Kidney glomerular epithelial cell (primary cell): Measurements from ENCODE around the gene ZNHIT3.
A peak's percentile ranks its signal among the peaks of the same experiment; 100 is the strongest.
"Not testable (repeated sequence)": the region's sequence is repeated elsewhere in the genome, so short reads cannot be mapped to it uniquely, and the experiment has no call there.

Source experiments
- DNase-seq: peaks from one replicate; lab custom pipeline; 2025; lab: John Stamatoyannopoulos, UW

Gene ZNHIT3

DNA sequence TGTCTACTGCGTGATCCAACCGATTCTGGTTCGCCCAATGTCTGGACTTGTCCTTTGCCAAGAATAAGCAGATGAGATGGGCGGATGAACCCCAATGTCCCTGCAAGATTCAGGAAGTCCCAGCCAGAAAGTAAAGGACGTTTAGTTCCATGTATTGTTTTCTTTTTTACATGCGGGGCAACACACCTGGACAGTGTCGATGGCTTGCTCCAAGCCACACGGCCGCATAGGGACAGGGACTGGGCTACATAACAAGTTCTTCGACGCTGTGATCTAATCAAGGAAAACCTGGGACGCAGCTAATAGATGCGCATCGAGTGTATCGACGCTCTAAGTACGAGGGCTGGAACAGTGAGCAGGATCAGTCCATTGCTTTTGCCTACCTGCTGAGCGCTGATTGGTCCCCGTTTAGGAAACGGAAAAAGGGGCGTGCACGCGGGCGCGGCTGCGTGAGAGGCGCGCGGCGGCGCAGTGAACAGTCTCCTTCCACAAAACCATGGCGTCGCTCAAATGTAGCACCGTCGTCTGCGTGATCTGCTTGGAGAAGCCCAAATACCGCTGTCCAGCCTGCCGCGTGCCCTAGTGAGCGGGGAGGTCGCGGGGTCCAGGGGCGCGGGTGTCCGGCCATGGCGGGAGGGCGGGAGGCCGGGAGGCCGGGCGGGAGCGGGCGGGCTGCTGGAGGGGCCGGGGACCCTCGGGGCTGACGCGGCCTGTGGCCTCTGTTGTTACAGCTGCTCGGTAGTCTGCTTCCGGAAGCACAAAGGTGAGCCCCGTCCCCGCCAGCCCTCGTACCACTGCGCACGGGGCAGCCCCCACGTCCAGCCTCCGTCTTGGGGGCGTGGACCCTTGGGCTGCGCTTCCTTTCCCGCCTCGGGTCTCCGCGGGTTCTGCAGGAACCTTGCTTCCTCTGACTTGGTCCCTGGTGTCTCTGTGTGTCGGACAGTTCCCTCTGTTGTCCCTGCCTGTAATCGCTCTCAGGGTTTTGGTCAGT, at the start of gene ZNHIT3:
ZNHIT3 (plus strand) TSS at position 478 of the 991 bp plus-strand sequence; CDS start at position 497, 19 bp downstream.
- peak; percentile 86 for DNase-seq

DNA sequence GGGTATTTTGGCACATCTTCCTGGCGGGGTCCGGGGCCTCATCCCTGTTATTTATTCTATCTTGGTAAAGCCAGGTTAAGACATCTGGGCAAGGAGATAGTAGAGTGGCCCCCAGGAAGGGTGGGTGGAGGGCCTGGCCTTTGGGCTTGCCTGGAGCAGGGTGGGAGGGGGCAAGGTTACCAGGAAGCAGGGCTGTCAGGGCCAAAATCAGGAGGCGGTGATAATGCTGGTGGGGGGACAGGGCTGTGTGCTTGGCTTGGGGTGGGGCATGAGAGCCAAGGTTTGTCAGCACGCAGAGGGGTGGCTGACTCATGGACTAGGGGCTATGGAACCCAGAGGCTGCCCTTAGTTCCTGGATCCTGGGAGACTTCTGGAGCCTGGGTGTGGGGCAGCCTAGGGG, 44.7 kb upstream of the ZNHIT3 start:
- DNase-seq, result not testable (repeated sequence)

DNA sequence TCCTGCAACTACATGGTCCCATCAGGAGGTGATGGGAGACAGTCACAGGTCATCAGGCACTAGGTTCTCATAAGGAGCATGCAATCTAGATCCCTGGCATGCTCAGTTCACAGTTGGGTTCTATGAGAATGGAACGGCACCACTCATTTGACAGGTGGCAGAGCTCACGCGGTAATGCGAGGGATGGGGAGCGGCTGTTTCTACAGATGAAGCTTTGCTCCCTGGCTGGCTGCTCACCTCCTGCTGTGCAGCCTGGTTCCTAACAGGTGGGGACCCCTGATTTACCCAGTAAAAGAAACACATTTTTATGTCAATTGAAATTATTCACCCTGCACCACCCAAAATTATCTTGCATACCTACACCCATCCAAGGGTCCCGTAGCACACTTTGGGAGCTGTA, 42.7 kb upstream of the ZNHIT3 start:
- DNase-seq, result no peak

DNA sequence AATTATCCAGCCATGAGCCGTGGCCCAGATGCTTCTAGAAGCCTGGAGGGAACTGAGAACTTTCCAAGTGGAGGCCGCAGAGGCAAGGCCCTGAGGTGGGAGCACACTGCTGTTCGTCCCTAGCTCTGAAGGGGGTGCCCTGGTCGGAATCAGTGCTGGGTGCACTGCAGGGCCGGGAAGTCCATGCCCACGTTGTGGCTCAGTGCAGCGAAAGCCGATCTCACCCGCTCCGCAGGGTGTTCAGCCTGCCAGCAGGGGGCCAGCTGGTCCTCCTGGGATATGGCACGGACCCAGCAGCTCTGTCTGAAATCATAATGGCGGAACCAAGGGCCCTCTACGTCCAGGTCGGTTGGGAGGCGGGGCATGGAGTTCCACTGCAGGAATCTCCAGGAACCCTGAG, 36.5 kb upstream of the ZNHIT3 start:
- not testable (repeated sequence) for DNase-seq

DNA sequence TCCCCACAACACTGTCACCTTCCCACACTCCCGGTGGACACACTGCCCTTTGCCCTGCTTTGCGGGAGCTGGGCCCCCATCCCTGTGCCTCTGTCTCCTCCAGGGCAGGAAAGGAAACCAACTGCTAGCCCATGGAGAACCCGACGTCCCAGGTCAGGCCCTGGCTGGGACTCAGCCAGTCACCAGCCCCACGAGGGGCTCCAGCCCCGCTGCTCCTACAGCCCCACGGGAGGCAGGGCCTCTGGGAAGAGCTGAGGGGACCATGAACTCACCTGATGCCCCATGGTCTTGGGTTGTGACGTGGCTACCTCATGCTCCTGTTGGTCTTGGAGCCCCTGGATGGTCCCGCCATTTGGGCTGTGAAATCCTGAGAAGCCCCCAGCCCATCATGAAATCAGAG, 33.6 kb upstream of the ZNHIT3 start:
- not testable (repeated sequence) for DNase-seq

DNA sequence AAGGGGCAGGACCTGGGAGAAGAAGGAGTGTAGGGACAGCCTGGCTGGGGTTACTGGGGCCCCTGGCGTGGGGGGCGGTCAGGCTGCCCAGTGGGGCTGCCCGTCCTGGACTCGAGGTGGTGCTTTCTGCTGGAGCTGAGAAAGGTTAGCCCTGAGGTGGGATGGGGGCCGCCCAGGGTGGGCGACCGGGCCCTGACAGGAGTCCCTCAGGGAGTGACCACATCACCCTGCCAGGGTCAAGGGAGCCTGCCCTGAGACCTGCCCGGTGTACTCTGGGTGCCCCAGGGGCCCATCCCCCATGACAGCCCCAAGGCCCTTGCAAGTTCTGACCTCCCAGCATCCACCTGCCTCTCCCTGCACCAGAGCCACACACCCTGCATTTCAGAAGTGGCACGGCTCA, 28.8 kb upstream of the ZNHIT3 start:
- not testable (repeated sequence) for DNase-seq

DNA sequence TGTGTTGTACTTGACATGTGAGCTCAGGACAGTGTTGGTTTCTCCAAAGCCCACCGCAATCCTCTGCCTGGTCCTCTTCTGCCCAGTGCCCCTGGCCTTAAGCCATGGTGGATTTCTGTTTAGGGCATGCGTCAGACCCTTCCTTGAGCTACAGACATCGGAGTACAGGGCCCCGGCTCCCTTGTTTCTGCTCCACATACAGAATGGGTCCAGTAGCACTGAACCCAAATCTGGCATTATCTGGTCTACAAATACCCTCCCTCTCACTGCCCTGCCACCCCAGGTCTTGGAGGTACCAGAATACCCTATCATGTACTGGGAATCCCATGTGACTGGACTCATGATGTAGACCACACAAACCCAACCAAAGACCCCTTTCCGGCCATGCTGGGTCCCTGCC, 27.4 kb upstream of the ZNHIT3 start:
- DNase-seq, result no peak

DNA sequence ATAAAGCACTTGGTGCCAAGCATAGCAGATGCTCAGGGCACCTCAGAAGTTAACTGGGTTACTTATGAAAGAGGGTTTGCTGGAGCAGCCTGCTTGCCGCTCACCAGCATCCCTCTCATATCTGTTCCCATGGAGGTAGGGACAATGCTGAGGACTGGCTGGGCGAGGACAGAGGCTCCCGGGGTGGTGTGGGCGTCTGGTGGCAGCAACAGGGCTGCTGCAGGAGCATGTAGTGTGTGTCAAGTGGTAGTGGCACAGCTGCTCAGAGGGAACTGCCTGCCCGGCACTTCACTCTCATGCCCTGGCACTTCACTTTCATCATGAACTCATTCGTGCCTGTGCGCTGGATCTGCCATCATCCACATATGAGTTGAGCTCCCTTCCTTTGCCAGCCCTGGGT, 26.9 kb upstream of the ZNHIT3 start:
- DNase-seq, result no peak

DNA sequence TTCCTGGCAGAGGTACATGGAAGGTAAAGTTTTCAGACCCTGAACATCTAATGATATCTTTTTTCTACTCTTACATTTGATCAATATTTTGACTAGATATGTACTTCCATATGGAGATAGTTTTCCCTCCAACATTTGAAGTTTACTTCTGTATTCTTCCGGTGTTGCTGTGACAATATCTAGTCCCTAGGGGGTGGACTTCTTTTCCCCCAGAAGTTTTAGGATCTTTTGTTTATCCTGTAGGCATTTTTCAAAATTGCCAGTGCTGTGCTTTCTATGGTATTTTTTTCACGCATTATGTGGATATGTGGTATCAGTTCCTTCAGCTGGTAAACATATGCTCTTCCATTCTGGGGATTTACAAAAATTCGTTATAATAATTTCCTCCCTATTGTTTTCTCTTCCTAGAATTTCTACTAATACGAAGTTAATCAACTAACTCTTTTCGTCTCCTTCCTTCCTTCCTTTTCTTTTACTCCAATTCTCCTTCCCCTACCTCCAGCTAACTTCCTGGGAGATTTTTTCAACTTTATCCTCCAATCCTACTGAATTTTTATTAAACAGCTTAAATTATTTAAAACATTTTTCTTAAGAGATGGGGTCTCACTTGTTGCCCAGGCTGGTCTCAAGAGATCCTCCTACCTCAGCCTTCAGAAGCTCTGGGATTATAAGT, 26.1 kb upstream of the ZNHIT3 start:
- no peak for DNase-seq

DNA sequence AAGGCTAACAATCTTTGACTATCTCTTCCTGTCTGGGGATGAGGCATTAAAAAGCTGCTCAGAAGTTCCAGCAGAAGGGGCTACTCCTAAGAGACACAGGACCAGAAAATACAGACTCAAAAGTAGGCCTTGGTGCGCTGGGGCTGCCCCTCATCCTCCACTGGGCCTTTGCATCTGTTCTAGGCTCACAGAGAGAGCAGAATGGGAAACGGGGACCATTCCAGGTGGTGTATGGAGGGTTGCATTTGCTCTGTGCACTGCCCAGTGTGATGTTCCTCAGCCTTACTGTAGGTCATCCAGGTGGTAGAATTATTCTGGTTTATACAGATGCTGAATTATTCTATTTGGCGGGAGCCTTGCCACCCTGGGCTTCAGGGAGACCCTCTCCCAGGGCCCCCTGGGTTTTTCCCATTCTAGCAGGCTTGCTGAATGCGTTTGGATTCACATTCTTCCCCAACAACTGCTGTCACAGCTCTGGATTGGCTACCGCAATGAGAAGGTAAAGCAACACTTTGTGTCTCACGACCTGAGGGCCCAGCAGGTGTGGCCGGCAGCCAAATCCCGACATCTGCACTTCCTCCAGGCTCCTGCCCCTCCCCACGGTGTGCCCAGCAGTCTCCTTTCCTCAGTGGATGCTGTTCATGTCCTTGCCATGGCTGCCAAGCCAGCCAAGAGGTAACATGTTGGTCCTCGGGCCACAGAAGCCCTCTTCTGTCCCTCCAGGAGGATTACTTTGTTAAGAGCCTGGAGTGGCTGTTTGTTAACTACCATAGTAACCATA, 25.0 kb upstream of the ZNHIT3 start:
- no peak for DNase-seq

DNA sequence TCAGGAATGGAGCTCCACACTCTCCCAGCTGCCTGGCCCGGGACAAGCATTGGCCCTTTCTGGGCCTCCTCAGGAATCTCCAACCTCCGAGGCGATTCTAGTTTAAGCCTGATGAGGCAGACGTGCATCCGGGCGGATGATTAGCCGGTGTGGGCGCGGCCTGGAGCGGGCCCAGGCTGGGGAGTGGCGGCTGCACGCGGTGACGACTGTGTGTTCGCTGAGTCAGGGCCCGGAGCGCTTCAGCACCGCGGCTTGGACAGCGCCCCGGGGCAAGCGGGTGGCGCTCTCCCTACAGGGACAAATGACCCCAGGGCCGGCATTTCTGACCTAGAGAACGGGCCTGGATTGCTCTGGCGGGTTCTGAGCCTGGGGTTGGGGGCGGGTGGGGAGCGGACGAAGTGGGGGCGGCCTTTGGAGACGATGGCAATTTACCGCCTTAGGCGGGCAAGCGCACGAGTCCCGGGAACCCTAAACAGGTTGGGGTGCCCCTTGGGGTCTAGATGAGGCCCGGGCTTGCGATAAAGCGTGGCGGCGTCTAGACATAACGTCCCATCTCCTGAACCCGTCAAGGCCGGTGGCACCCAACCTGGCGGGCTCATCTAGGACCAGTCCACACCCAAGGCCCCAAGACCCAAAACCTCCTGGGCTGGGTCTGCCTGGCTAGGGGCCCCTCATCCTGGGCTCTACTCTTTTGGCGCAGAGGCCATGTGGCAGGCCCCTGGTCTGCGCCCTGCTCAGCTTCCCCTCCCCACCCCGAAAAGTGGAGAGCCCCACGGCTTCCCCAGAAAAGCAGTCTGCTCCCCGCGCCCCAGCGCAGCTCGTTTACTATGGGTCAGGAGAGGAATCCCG, 22.3 kb upstream of the ZNHIT3 start:
- peak; percentile 57 for DNase-seq

DNA sequence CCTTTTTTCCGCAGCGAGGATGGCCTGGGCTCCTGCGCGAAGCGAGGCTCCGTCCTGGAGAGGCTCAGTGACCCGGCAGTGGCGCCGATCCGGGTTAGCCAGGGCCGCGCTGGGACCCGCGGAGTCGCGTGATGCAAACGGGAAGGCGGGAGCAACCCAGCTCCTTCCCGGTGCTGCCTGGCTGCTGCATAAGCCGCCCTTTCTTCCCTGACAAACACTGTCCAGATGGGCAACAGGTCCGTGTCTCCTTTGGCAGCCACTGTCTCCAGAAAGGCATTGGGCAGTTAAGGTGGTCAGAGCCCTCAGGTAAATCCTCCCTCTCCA, 21.8 kb upstream of the ZNHIT3 start:
- no peak for DNase-seq

DNA sequence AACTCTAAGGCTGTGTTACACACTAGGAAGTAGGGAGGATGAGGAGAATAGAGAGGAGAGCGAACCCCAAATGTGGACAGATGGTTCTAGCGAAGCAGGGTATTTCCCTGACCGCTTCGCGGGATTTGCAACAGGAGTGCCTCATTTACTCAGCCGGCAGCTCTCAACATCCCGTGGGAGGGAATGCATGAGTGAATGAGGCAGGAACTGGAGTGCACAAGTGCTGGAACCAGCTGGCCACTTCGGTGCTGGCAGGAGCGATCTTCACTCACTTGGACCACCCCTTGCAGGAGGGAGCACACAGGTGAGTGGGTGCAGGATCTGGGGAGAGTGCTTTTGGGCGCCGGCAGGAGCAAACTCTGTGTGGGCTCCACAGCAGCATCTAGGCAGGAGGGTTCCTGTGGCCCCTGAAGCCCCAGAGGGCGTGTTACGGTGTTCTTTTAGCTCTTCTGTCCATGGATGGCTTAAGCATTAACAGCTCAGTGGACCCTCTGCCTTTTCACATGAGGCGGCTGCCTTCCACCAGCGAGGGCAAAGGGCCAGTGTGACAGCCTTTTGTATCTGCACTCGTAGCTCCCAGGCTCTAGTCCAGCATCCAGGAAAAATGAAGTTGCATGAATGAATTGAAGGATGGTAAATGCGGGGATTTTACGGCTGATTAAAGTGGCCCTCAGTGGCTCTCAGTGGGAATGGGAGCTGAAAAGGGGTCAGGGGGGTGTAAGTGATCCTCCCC, 17.4 kb upstream of the ZNHIT3 start:
- no peak for DNase-seq

DNA sequence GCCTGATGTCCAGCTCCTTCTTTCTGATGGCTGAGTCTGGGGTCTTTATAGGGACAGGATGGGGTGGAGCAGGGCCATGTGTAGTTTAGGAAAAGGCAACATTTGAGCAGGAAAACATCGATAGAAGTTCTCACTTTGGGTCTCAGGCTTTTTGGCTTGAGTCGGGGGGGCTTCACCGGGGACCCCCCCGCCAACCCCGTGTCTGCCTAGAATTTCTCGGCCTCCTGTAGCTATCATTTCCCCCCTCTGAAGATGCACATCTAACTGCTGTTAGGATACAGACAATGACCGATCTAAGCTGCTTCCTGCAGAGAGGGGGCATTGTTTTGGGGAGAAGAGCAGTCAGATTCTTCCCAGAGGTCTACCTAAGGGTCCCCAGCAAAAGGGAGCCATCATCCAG, 16.7 kb upstream of the ZNHIT3 start:
- DNase-seq, result no peak

DNA sequence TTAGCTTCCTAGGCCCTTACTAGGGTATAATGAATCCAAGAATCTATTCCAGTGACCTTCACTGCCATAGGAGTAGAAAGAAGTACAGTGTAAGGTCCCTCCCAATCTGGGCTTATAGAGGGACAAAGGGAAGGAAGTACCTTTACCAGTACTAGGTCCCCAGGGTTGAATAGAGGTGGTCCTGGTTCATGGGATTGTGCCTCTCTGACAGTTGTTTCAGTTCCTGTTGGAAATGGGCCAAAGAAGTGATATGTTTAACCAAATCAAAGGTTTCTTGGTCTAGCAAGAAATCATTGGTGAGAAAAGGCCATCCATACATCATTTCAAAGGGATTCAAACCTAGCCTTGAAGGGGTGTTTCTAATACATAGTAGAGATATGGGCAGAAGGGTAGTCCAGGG, 16.0 kb upstream of the ZNHIT3 start:
- DNase-seq, result no peak

DNA sequence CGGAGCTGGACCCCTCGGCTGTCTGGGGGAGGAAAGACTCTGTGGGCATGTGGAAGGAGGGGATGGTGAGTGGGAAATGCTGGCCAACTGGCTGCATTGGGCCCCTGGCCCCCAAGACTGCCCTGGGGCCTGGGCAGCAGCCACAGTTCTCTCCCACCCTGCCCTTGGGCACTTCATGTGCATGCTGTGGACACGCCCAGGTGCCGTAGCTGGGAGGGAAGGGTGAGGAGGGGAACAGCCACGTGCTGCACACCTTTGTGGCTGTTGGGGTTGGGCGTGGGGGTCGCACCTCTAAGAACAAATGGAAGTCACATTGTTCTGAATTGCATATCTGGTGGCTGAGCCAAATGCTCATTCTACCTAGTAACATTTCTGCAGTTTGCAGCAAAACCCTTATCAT, 11.9 kb upstream of the ZNHIT3 start:
- no peak for DNase-seq

DNA sequence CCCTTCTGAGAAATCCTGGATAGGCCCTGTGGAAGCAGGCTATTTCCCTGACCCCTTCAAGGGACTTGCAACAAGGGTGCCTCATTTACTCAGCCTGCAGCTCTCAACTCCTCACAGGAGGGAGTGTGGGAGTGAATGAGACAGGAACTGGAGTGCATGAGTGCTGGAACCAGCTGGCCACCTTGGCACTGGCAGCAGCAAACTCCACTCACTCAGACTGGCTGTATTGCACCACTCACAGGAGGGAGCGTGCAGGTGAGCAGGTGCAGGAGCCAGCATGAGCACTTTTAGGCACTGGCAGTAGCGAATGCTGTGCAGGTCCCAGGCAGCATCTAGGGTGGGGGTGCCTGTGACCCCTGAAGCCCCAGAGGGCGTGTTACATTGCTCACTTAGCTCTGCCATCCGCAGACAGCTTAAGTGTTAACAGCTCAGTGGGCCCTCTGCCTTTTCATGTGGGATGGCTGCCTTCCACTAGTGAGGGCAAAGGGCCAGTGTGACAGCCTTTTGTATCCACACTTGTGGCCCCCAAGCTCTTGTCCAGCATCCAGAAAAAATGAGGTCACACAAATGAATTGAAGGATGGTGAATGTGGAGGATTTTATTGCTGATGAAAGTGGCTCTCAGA, 11.0 kb upstream of the ZNHIT3 start:
- DNase-seq, result no peak

DNA sequence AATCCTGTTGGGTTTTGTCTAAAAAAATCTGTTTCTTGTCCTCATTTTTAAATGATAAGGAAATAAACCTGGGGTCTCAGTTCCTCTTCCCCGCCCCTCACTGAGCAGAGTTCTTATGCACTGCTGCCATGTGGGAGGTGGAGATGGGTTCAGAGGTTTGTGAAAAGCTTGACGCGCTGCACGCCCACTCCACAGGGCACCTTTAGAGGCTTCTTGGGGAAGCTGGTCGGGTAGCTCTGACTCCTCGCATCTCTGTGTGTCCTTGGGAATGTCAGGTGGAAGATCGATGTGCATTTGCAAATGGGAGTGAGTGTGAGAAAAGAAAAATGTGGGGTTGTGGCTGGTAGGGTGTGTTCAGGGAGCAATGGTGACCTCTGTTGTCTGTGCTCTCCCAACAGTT, 4.7 kb upstream of the ZNHIT3 start:
- no peak for DNase-seq

DNA sequence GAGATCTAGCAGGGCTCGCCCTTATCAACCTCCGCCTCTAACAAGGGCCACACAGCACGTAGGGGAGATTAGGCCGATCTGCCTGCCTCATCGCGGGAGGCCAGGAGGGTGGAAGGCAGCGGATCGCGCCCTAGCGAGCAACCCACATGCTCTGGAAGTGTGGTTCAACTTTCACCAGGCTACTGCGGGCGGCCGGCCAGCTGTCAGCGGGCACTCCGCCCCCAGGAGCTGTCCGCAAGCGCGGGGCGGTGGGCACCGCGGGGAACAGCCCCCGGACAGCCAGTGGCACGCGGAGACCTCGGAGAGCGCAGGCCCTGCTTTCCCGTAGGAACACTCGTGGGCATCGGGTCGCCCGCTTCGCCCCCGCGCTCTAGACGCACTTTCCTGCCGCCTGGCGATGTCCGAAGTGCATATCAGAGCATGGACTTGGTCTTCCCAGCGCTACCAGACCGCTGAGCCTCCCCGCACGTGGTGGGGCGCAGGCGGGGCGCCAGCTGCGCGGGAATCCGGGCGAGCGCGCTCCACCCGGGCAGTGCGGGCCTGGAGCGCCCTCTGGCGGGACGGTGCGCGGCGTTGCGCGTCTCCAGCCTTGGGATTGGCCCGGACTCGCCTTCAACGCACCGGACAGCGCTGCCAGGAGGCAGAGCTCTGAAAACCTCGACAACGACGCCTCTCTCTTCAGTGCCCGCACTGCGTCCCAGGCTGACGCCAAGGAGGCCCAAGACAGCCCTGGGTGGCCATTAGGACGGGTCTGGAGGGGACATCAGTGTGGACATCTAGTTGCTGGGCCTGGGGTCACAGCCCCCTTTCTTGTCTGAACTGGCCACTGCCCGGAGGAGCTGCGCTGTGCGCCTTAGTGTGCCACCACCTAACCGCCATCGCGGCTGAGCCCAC, 3.6 kb upstream of the ZNHIT3 start:
- peak; percentile 51 for DNase-seq
